ENCODE measurements around the gene ZDHHC14.
"Not testable (repeated sequence)": the region's sequence is repeated elsewhere in the genome, so short reads cannot be mapped to it uniquely, and the experiment has no call there.

The ZDHHC14 gene

GRCh38 chr6:157380779-157381561, at the start of gene ZDHHC14:
Gene ZDHHC14, plus strand, starts transcription at chr6:157381190.
- H3K27ac Mint-ChIP-seq = peak within 1 kb of the TSS; percentile 73
- peaks cover 20% of the 10 kb centered on the region for H3K36me3 Mint-ChIP-seq
- peak within 1 kb of the TSS; percentile 93 for H3K4me3 Mint-ChIP-seq
- no peaks in the 10 kb centered on the region for H3K27me3 Mint-ChIP-seq
- peak; percentile 90 for ATAC-seq
- H3K9me3 Mint-ChIP-seq = no peaks in the 10 kb centered on the region
- H3K4me1 Mint-ChIP-seq = peaks cover 57% of the 10 kb centered on the region

- no peak overlapping the region for H3K4me3 Mint-ChIP-seq
- no peak overlapping the region for H3K27ac Mint-ChIP-seq
- H3K4me1 Mint-ChIP-seq = peaks cover 14% of the 10 kb centered on the region
- peak; percentile 90 for ATAC-seq
- H3K36me3 Mint-ChIP-seq = no peaks in the 10 kb centered on the region
- H3K9me3 Mint-ChIP-seq = no peaks in the 10 kb centered on the region
- peaks cover 45% of the 10 kb centered on the region for H3K27me3 Mint-ChIP-seq
These were observed 48.2 kb upstream of the ZDHHC14 start for GRCh38 chr6:157332813-157333212.

- peaks cover 45% of the 10 kb centered on the region for H3K27me3 Mint-ChIP-seq
- no peaks in the 10 kb centered on the region for H3K9me3 Mint-ChIP-seq
- ATAC-seq = no peak
- no peak overlapping the region for H3K27ac Mint-ChIP-seq
- H3K36me3 Mint-ChIP-seq = no peaks in the 10 kb centered on the region
- H3K4me1 Mint-ChIP-seq = peaks cover 14% of the 10 kb centered on the region
- H3K4me3 Mint-ChIP-seq = no peak overlapping the region
These were observed 47.5 kb upstream of the ZDHHC14 start for GRCh38 chr6:157333537-157333936.

- H3K4me3 Mint-ChIP-seq = no peak overlapping the region
- peaks cover 45% of the 10 kb centered on the region for H3K27me3 Mint-ChIP-seq
These were observed 47.0 kb upstream of the ZDHHC14 start for GRCh38 chr6:157333956-157334355.

GRCh38 chr6:157335829-157336228, 45.2 kb upstream of the ZDHHC14 start:
- Mint-ChIP-seq H3K27ac (no peak overlapping the region), H3K27me3 (peaks cover 39% of the 10 kb centered on the region)

More at GRCh38 chr6:157333956-157334355, 47.0 kb upstream of the ZDHHC14 start:
- ATAC-seq = no peak
- Mint-ChIP-seq H3K9me3 (no peaks in the 10 kb centered on the region), H3K27ac (no peak overlapping the region), H3K36me3 (no peaks in the 10 kb centered on the region), H3K4me1 (peaks cover 14% of the 10 kb centered on the region)

GRCh38 chr6:157337276-157337675, 43.7 kb upstream of the ZDHHC14 start:
- H3K27ac Mint-ChIP-seq, ATAC-seq, H3K9me3 Mint-ChIP-seq, H3K4me3 Mint-ChIP-seq, H3K36me3 Mint-ChIP-seq: not testable (repeated sequence)
- peaks cover 14% of the 10 kb centered on the region for H3K4me1 Mint-ChIP-seq
- H3K27me3 Mint-ChIP-seq = peaks cover 46% of the 10 kb centered on the region

More at GRCh38 chr6:157335829-157336228, 45.2 kb upstream of the ZDHHC14 start:
- H3K4me1 Mint-ChIP-seq = peaks cover 14% of the 10 kb centered on the region
- no peaks in the 10 kb centered on the region for H3K36me3 Mint-ChIP-seq
- no peak overlapping the region for H3K4me3 Mint-ChIP-seq
- no peaks in the 10 kb centered on the region for H3K9me3 Mint-ChIP-seq
- no peak for ATAC-seq

GRCh38 chr6:157337751-157338150, 43.2 kb upstream of the ZDHHC14 start:
- peaks cover 41% of the 10 kb centered on the region for H3K27me3 Mint-ChIP-seq
- ATAC-seq = no peak
- H3K9me3 Mint-ChIP-seq = no peaks in the 10 kb centered on the region
- no peaks in the 10 kb centered on the region for H3K36me3 Mint-ChIP-seq
- peaks cover 9% of the 10 kb centered on the region for H3K4me1 Mint-ChIP-seq
- no peak overlapping the region for H3K4me3 Mint-ChIP-seq
- no peak overlapping the region for H3K27ac Mint-ChIP-seq

- Mint-ChIP-seq H3K27ac (no peak overlapping the region), H3K36me3 (no peaks in the 10 kb centered on the region), H3K4me3 (no peak overlapping the region), H3K9me3 (no peaks in the 10 kb centered on the region), H3K4me1 (no peaks in the 10 kb centered on the region), H3K27me3 (peaks cover 28% of the 10 kb centered on the region)
- ATAC-seq = no peak
These were observed 41.6 kb upstream of the ZDHHC14 start for GRCh38 chr6:157339432-157339831.

GRCh38 chr6:157343732-157344131, 37.3 kb upstream of the ZDHHC14 start:
- Mint-ChIP-seq H3K9me3 (peaks cover 3% of the 10 kb centered on the region), H3K27me3 (peaks cover 39% of the 10 kb centered on the region), H3K4me3 (no peak overlapping the region), H3K36me3 (no peaks in the 10 kb centered on the region), H3K4me1 (no peaks in the 10 kb centered on the region), H3K27ac (no peak overlapping the region)
- ATAC-seq = no peak

GRCh38 chr6:157346373-157346772, 34.6 kb upstream of the ZDHHC14 start:
- H3K36me3 Mint-ChIP-seq = no peaks in the 10 kb centered on the region
- H3K9me3 Mint-ChIP-seq = peaks cover 8% of the 10 kb centered on the region
- peaks cover 42% of the 10 kb centered on the region for H3K27me3 Mint-ChIP-seq
- no peaks in the 10 kb centered on the region for H3K4me1 Mint-ChIP-seq
- no peak overlapping the region for H3K4me3 Mint-ChIP-seq
- ATAC-seq = no peak
- H3K27ac Mint-ChIP-seq = no peak overlapping the region

- Mint-ChIP-seq H3K27me3 (peaks cover 33% of the 10 kb centered on the region), H3K4me1 (no peaks in the 10 kb centered on the region), H3K27ac (no peak overlapping the region), H3K4me3 (no peak overlapping the region), H3K36me3 (no peaks in the 10 kb centered on the region), H3K9me3 (peaks cover 3% of the 10 kb centered on the region)
- ATAC-seq = no peak
These were observed 22.7 kb upstream of the ZDHHC14 start for GRCh38 chr6:157358287-157358686.

- H3K9me3 Mint-ChIP-seq = no peaks in the 10 kb centered on the region
- no peak overlapping the region for H3K4me3 Mint-ChIP-seq
- no peaks in the 10 kb centered on the region for H3K36me3 Mint-ChIP-seq
- no peak overlapping the region for H3K27ac Mint-ChIP-seq
- no peak for ATAC-seq
- peaks cover 49% of the 10 kb centered on the region for H3K27me3 Mint-ChIP-seq
- no peaks in the 10 kb centered on the region for H3K4me1 Mint-ChIP-seq
These were observed 19.1 kb upstream of the ZDHHC14 start for GRCh38 chr6:157361886-157362285.

- Mint-ChIP-seq H3K9me3 (no peaks in the 10 kb centered on the region), H3K27me3 (peaks cover 39% of the 10 kb centered on the region), H3K27ac (no peak overlapping the region), H3K4me1 (peaks cover 16% of the 10 kb centered on the region), H3K4me3 (no peak overlapping the region), H3K36me3 (no peaks in the 10 kb centered on the region)
- no peak for ATAC-seq
These were observed 16.3 kb upstream of the ZDHHC14 start for GRCh38 chr6:157364705-157365104.

- no peak for ATAC-seq
- no peak overlapping the region for H3K27ac Mint-ChIP-seq
- no peaks in the 10 kb centered on the region for H3K36me3 Mint-ChIP-seq
- H3K4me3 Mint-ChIP-seq = no peak overlapping the region
- H3K9me3 Mint-ChIP-seq = no peaks in the 10 kb centered on the region
- H3K27me3 Mint-ChIP-seq = peaks cover 47% of the 10 kb centered on the region
- H3K4me1 Mint-ChIP-seq = peaks cover 22% of the 10 kb centered on the region
These were observed 14.3 kb upstream of the ZDHHC14 start for GRCh38 chr6:157366648-157367047.

- peaks cover 45% of the 10 kb centered on the region for H3K27me3 Mint-ChIP-seq
- H3K9me3 Mint-ChIP-seq = no peaks in the 10 kb centered on the region
- peaks cover 22% of the 10 kb centered on the region for H3K4me1 Mint-ChIP-seq
- H3K4me3 Mint-ChIP-seq = no peak overlapping the region
- no peaks in the 10 kb centered on the region for H3K36me3 Mint-ChIP-seq
- H3K27ac Mint-ChIP-seq = no peak overlapping the region
- peak; percentile 43 for ATAC-seq
These were observed 12.5 kb upstream of the ZDHHC14 start for GRCh38 chr6:157368359-157369049.

- Mint-ChIP-seq H3K27me3 (peaks cover 34% of the 10 kb centered on the region), H3K36me3 (no peaks in the 10 kb centered on the region), H3K4me1 (peaks cover 22% of the 10 kb centered on the region), H3K27ac (no peak overlapping the region), H3K9me3 (no peaks in the 10 kb centered on the region), H3K4me3 (no peak overlapping the region)
- no peak for ATAC-seq
These were observed 10.2 kb upstream of the ZDHHC14 start for GRCh38 chr6:157370755-157371154.

Measured in stimulated activated memory B cell treated with anti-CD40 and anti-IgM and Interleukin-4, amounts not matched to agents 10 μg/mL and 1 μg/mL and 100 μg/mL, for 72 hours (primary cell).